HG03060 (cell line): ENCODE measurements around the gene ZNF382.
A peak's percentile ranks its signal among the peaks of the same experiment; 100 is the strongest.
"Not testable (repeated sequence)": the region's sequence is repeated elsewhere in the genome, so short reads cannot be mapped to it uniquely, and the experiment has no call there.

Experiments used
- ATAC-seq: cut with Tn5 transposase; IDR thresholded peaks from one replicate; pipeline ENCODE4 v1.9.1; 2021; ENCODE audit warnings: low read depth, moderate number of reproducible peaks; ENCODE audit not compliant: unreplicated experiment

The ZNF382 gene

GRCh38 chr19:36605101-36605876, at the start of gene ZNF382:
ZNF382 (plus strand) TSS chr19:36605313; CDS start chr19:36609915, 4,602 bp downstream.
- no peak for ATAC-seq

- no peak for ATAC-seq
Observed at GRCh38 chr19:36564391-36564790, 40.7 kb upstream of the ZNF382 start.

- ATAC-seq, result no peak
Observed at GRCh38 chr19:36572593-36573019, 32.5 kb upstream of the ZNF382 start.

- ATAC-seq, result peak; percentile 68
Observed at GRCh38 chr19:36573020-36573894, 31.9 kb upstream of the ZNF382 start, which contains the start of gene ZNF529. ZNF529 (minus strand) TSS chr19:36573292; CDS start chr19:36572346, 946 bp downstream.

GRCh38 chr19:36573895-36574720, 31.0 kb upstream of the ZNF382 start:
- no peak for ATAC-seq

GRCh38 chr19:36574741-36575140, 30.4 kb upstream of the ZNF382 start:
- ATAC-seq, result no peak

- ATAC-seq, result no peak
Observed at GRCh38 chr19:36577271-36577996, 27.7 kb upstream of the ZNF382 start.

GRCh38 chr19:36579255-36579654, 25.9 kb upstream of the ZNF382 start:
- no peak for ATAC-seq

- ATAC-seq, result not testable (repeated sequence)
Observed at GRCh38 chr19:36602681-36603080, 2.4 kb upstream of the ZNF382 start.

GRCh38 chr19:36604656-36605100, 435 bp upstream of the ZNF382 start:
- no peak for ATAC-seq

- ATAC-seq, result no peak
Observed at GRCh38 chr19:36605877-36606478, 865 bp downstream of the ZNF382 start.

GRCh38 chr19:36627057-36627456, 21.9 kb downstream of the ZNF382 start:
- no peak for ATAC-seq

- no peak for ATAC-seq
Observed at GRCh38 chr19:36635342-36635741, 30.2 kb downstream of the ZNF382 start.

GRCh38 chr19:36638862-36639510, 33.9 kb downstream of the ZNF382 start:
- ATAC-seq, result no peak

GRCh38 chr19:36646746-36647145, 41.6 kb downstream of the ZNF382 start:
- ATAC-seq, result no peak

GRCh38 chr19:36652958-36653357, 47.8 kb downstream of the ZNF382 start:
- no peak for ATAC-seq

- ATAC-seq, result no peak
Observed at GRCh38 chr19:36665832-36666231, 60.7 kb downstream of the ZNF382 start.

GRCh38 chr19:36668646-36669045, 63.5 kb downstream of the ZNF382 start:
- ATAC-seq, result no peak

- ATAC-seq, result no peak
Observed at GRCh38 chr19:36672368-36672767, 67.3 kb downstream of the ZNF382 start.
